Hypothalamus (tissue), 51 donors: ENCODE results near the gene ATP13A3.

ENCODE experiments used
- DNase-seq, 51 donors: peaks; one replicate each; lab custom pipeline; 2025; lab: John Stamatoyannopoulos, UW

ATP13A3 gene

GRCh38 chr3:194377708-194378107, 109.1 kb downstream of the ATP13A3 start:
- DNase-seq: no peak

- DNase-seq: no peak
Measured at GRCh38 chr3:194376241-194376560, 110.6 kb downstream of the ATP13A3 start.

GRCh38 chr3:194375473-194376240, 111.1 kb downstream of the ATP13A3 start:
- no peak for DNase-seq

- DNase-seq: no peak
Measured at GRCh38 chr3:194374935-194375334, 111.9 kb downstream of the ATP13A3 start.

GRCh38 chr3:194373899-194374298, 112.9 kb downstream of the ATP13A3 start:
- DNase-seq: no peak

- no peak for DNase-seq
Measured at GRCh38 chr3:194373028-194373427, 113.8 kb downstream of the ATP13A3 start.

GRCh38 chr3:194370753-194371152, 116.0 kb downstream of the ATP13A3 start:
- no peak for DNase-seq

GRCh38 chr3:194369522-194370279, 117.1 kb downstream of the ATP13A3 start, which contains the start of gene LRRC15:
LRRC15 (minus strand) TSS chr3:194369743; CDS start chr3:194361043, 8,700 bp downstream.
- DNase-seq: no peak

GRCh38 chr3:194368918-194369317, 117.9 kb downstream of the ATP13A3 start:
- DNase-seq: no peak

- DNase-seq: no peak
Measured at GRCh38 chr3:194367992-194368841, 118.6 kb downstream of the ATP13A3 start.

- DNase-seq: no peak
Measured at GRCh38 chr3:194365978-194366490, 120.8 kb downstream of the ATP13A3 start.

GRCh38 chr3:194365526-194365925, 121.3 kb downstream of the ATP13A3 start:
- DNase-seq: no peak

GRCh38 chr3:194364652-194365434, 122.0 kb downstream of the ATP13A3 start:
- peak in 8 of 51 donors; percentile 3 to 22 (median 8) for DNase-seq

GRCh38 chr3:194364314-194364651, 122.5 kb downstream of the ATP13A3 start:
- no peak for DNase-seq

GRCh38 chr3:194360568-194360967, 126.2 kb downstream of the ATP13A3 start:
- no peak for DNase-seq

GRCh38 chr3:194357681-194358080, 129.1 kb downstream of the ATP13A3 start:
- DNase-seq: no peak

GRCh38 chr3:194355379-194355778, 131.4 kb downstream of the ATP13A3 start:
- no peak for DNase-seq

GRCh38 chr3:194354315-194354714, 132.5 kb downstream of the ATP13A3 start:
- DNase-seq: no peak
